Neural cell (in vitro differentiated cells): ENCODE measurements around the gene SLC25A26. TPM values are rescaled to one million over a fixed set of nuclear protein-coding genes. Genes with fewer than 3 reads are reported as not detected.

Experiments used
- H2AFZ ChIP-seq: fragments of 200-600, 300-800 bp; sonication (generic), shearing (Covaris generic); 2 replicates; pipeline ENCODE4 v1.6.0; 2014; ENCODE audit warnings: low read depth, mild to moderate bottlenecking, antibody characterized with exemption, low read length, moderate library complexity
- H3F3A ChIP-seq: fragments of 200-600 bp; shearing (Covaris generic); 2 replicates; pipeline ENCODE4 v1.6.1; 2016; ENCODE audit warnings: mild to moderate bottlenecking, moderate library complexity, mixed read lengths, antibody characterized with exemption, low read length; ENCODE audit not compliant: insufficient read depth, poor library complexity, severe bottlenecking
- H3K27ac ChIP-seq: fragments of 200-600, 300-800 bp; sonication (generic), shearing (Covaris generic); 2 replicates; pipeline ENCODE4 v1.5.1; 2014; ENCODE audit warnings: mild to moderate bottlenecking, low read length, moderate library complexity
- H3K27me3 ChIP-seq: fragments of 300-800, 200-600 bp; sonication (generic), shearing (Covaris generic); 2 replicates; pipeline ENCODE4 v1.6.0; 2014; ENCODE audit warnings: mild to moderate bottlenecking, low read depth, low read length, moderate library complexity; ENCODE audit not compliant: insufficient read depth
- H3K36me3 ChIP-seq: fragments of 300-800, 200-600 bp; sonication (generic), shearing (Covaris generic); 2 replicates; pipeline ENCODE4 v1.5.1; 2014; ENCODE audit warnings: mild to moderate bottlenecking, antibody characterized with exemption, low read length, moderate library complexity; ENCODE audit not compliant: insufficient read depth
- H3K4me2 ChIP-seq: fragments of 300-800, 200-600 bp; sonication (generic), shearing (Covaris generic); 2 replicates; pipeline ENCODE4 v1.6.0; 2014; ENCODE audit warnings: mild to moderate bottlenecking, low read length
- H3K4me3 ChIP-seq: fragments of 300-800, 200-600 bp; sonication (generic), shearing (Covaris generic); 2 replicates; pipeline ENCODE4 v1.5.1; 2014; ENCODE audit warnings: mild to moderate bottlenecking, low read length, moderate library complexity
- H3K79me2 ChIP-seq: fragments of 200-600 bp; shearing (Covaris generic); replicated peaks from 2 replicates; pipeline ENCODE4 v1.6.0; 2014; ENCODE audit warnings: mild to moderate bottlenecking, low read length, moderate library complexity; ENCODE audit not compliant: insufficient read depth
- H3K9ac ChIP-seq: fragments of 300-800, 200-600 bp; sonication (generic), shearing (Covaris generic); 2 replicates; pipeline ENCODE4 v1.6.1; 2016; ENCODE audit warnings: mild to moderate bottlenecking, low read length, mixed read lengths
- H3K9me2 ChIP-seq: fragments of 200-600 bp; shearing (Covaris generic); 2 replicates; pipeline ENCODE4 v1.6.1; 2016; ENCODE audit warnings: mild to moderate bottlenecking, low read length, mixed read lengths; ENCODE audit not compliant: insufficient read depth
- H3K9me3 ChIP-seq: fragments of 200-600, 300-800 bp; sonication (generic), shearing (Covaris generic); 2 replicates; pipeline ENCODE4 v1.6.1; 2016; ENCODE audit warnings: mild to moderate bottlenecking, mixed run types, low read length, moderate library complexity, mixed read lengths
- H4K20me1 ChIP-seq: fragments of 200-600 bp; shearing (Covaris generic); 2 replicates; pipeline ENCODE4 v1.6.1; 2016; ENCODE audit warnings: mild to moderate bottlenecking, mixed run types; ENCODE audit not compliant: insufficient read depth
- EP300 ChIP-seq: fragments of 450-650 bp; conservative IDR thresholded peaks from 2 replicates; pipeline ENCODE4 v1.6.1; 2014; ENCODE audit warnings: antibody characterized with exemption, mild to moderate bottlenecking, moderate library complexity; ENCODE audit not compliant: poor library complexity, severe bottlenecking
- EZH2 ChIP-seq: fragments of 200-600, 300-800 bp; shearing (Covaris generic), sonication (generic); IDR thresholded peaks from 2 replicates; pipeline ENCODE4 v1.6.1; 2014; ENCODE audit warnings: antibody characterized with exemption, low read length, borderline replicate concordance, mild to moderate bottlenecking; ENCODE audit not compliant: insufficient read depth, poor library complexity, severe bottlenecking
- MXI1 ChIP-seq: fragments of 450-650 bp; conservative IDR thresholded peaks from 2 replicates; pipeline ENCODE4 v1.6.1; 2014; ENCODE audit warnings: antibody characterized with exemption, mild to moderate bottlenecking; ENCODE audit not compliant: poor library complexity, severe bottlenecking
- POLR2AphosphoS5 ChIP-seq: IDR thresholded peaks from 2 replicates; pipeline ENCODE4 v1.6.1; 2012
- RAD21 ChIP-seq: fragments of 450-650 bp; conservative IDR thresholded peaks from 2 replicates; pipeline ENCODE4 v1.6.1; 2014; ENCODE audit warnings: antibody characterized with exemption, mild to moderate bottlenecking, moderate library complexity
- SMC3 ChIP-seq: fragments of 450-650 bp; conservative IDR thresholded peaks from 2 replicates; pipeline ENCODE4 v1.6.1; 2014; ENCODE audit warnings: antibody characterized with exemption, mild to moderate bottlenecking, moderate library complexity; ENCODE audit not compliant: poor library complexity
- TAF1 ChIP-seq: IDR thresholded peaks from 2 replicates; pipeline ENCODE4 v1.6.1; 2012; ENCODE audit warnings: low read depth
- polyA plus RNA-seq: library from polyadenylated mRNA; depleted of rRNA; stranded (reverse); fragments of >200 nt; gene quantifications from 2 replicates; pipeline ENCODE4 v1.2.3, GENCODE V29; 2014
- TF ChIP-seq, protein P1 (sequence below): fragments of 450-650 bp; IDR thresholded peaks from 2 replicates; pipeline ENCODE4 v1.5.1; 2014; ENCODE audit warnings: antibody characterized with exemption, mild to moderate bottlenecking, moderate library complexity; ENCODE audit not compliant: poor library complexity, severe bottlenecking
- TF ChIP-seq, protein P2 (sequence below): IDR thresholded peaks from 2 replicates; pipeline ENCODE4 v1.6.1; 2012; ENCODE audit warnings: borderline replicate concordance

Gene SLC25A26
- polyA plus RNA-seq, 1 donor from 2014 or later: 21.0 TPM

DNA sequence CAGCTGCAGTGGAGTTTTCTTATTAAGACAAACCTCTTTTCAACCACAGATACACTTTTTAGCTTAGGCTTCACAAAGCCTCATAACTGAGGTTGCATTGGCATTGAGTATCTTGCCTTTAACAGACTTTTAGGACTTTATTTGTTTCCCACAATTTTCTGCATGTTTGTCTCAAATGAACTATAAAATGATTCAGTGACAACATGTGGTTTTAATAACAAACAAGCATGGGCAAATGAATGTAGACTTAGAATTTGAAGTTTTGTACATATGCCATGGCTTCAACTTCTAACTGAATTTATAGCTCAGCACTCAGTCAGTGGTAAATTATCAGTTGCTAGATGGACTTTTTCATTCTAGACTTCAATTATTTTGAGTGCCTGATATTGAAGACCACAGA, 101.6 kb downstream of the SLC25A26 start:
- H3K9me3 ChIP-seq: no peaks in the 10 kb centered on the region
- H3K36me3 ChIP-seq: no peaks in the 10 kb centered on the region
- H2AFZ ChIP-seq: no peak overlapping the region
- H4K20me1 ChIP-seq: no peaks in the 10 kb centered on the region
- H3K27ac ChIP-seq: no peak overlapping the region
- H3K27me3 ChIP-seq: no peaks in the 10 kb centered on the region
- H3K4me2 ChIP-seq: no peak overlapping the region
- H3K9me2 ChIP-seq: no peaks in the 10 kb centered on the region
- no peaks in the 10 kb centered on the region for H3F3A ChIP-seq
- TF ChIP-seq POLR2AphosphoS5: no peak
- TF ChIP-seq TAF1: no peak
- TF ChIP-seq RAD21: no peak
- no peak for TF ChIP-seq MXI1
- TF ChIP-seq, protein P1, sequence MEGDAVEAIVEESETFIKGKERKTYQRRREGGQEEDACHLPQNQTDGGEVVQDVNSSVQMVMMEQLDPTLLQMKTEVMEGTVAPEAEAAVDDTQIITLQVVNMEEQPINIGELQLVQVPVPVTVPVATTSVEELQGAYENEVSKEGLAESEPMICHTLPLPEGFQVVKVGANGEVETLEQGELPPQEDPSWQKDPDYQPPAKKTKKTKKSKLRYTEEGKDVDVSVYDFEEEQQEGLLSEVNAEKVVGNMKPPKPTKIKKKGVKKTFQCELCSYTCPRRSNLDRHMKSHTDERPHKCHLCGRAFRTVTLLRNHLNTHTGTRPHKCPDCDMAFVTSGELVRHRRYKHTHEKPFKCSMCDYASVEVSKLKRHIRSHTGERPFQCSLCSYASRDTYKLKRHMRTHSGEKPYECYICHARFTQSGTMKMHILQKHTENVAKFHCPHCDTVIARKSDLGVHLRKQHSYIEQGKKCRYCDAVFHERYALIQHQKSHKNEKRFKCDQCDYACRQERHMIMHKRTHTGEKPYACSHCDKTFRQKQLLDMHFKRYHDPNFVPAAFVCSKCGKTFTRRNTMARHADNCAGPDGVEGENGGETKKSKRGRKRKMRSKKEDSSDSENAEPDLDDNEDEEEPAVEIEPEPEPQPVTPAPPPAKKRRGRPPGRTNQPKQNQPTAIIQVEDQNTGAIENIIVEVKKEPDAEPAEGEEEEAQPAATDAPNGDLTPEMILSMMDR: no peak
- TF ChIP-seq, protein P2, sequence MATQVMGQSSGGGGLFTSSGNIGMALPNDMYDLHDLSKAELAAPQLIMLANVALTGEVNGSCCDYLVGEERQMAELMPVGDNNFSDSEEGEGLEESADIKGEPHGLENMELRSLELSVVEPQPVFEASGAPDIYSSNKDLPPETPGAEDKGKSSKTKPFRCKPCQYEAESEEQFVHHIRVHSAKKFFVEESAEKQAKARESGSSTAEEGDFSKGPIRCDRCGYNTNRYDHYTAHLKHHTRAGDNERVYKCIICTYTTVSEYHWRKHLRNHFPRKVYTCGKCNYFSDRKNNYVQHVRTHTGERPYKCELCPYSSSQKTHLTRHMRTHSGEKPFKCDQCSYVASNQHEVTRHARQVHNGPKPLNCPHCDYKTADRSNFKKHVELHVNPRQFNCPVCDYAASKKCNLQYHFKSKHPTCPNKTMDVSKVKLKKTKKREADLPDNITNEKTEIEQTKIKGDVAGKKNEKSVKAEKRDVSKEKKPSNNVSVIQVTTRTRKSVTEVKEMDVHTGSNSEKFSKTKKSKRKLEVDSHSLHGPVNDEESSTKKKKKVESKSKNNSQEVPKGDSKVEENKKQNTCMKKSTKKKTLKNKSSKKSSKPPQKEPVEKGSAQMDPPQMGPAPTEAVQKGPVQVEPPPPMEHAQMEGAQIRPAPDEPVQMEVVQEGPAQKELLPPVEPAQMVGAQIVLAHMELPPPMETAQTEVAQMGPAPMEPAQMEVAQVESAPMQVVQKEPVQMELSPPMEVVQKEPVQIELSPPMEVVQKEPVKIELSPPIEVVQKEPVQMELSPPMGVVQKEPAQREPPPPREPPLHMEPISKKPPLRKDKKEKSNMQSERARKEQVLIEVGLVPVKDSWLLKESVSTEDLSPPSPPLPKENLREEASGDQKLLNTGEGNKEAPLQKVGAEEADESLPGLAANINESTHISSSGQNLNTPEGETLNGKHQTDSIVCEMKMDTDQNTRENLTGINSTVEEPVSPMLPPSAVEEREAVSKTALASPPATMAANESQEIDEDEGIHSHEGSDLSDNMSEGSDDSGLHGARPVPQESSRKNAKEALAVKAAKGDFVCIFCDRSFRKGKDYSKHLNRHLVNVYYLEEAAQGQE: no peak
- TF ChIP-seq EZH2: no peak
- no peak for TF ChIP-seq EP300
- TF ChIP-seq SMC3: no peak
- no peaks in the 10 kb centered on the region for H3K79me2 ChIP-seq
- H3K4me3 ChIP-seq: no peak overlapping the region
- H3K9ac ChIP-seq: no peak overlapping the region

DNA sequence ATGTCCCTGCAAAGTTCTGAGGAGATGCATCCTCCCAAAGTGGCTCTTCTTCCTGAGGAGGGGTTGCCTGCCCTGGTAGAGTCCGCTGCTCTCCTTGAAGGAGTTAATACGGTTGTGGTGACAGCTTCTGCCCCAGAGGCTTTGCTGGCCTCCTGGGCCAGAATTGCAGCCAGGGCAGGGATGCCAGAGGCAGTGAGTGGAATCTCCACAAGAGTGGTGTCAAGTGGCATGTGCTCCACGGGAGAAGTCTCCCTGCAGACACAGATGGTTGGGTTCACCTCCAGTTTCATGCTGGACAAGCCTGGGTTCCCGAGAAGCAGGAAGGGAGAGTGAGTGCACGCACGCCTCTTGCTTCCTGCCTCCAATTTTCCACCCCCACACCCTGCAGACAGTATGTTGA, 105.5 kb downstream of the SLC25A26 start:
- no peaks in the 10 kb centered on the region for H3K36me3 ChIP-seq
- H3K79me2 ChIP-seq: no peaks in the 10 kb centered on the region
- TF ChIP-seq RAD21 (no peak), TAF1 (no peak), POLR2AphosphoS5 (no peak), MXI1 (no peak), EZH2 (no peak), SMC3 (no peak), EP300 (no peak)
- TF ChIP-seq, protein P1: no peak
- TF ChIP-seq, protein P2: no peak
- no peak overlapping the region for H3K4me2 ChIP-seq
- H3K4me3 ChIP-seq: no peak overlapping the region
- H2AFZ ChIP-seq: no peak overlapping the region
- no peaks in the 10 kb centered on the region for H3K9me2 ChIP-seq
- no peaks in the 10 kb centered on the region for H4K20me1 ChIP-seq
- no peak overlapping the region for H3K27ac ChIP-seq
- no peaks in the 10 kb centered on the region for H3K27me3 ChIP-seq
- no peak overlapping the region for H3K9ac ChIP-seq
- H3F3A ChIP-seq: no peaks in the 10 kb centered on the region
- H3K9me3 ChIP-seq: no peaks in the 10 kb centered on the region
